ENCODE data around the gene AUP1.

AUP1 gene

GRCh38 chr2:74556159-74556558 lies 26.7 kb upstream of the AUP1 start:
- no peak for DNase-seq

GRCh38 chr2:74555610-74556103 lies 26.2 kb upstream of the AUP1 start:
- no peak for DNase-seq

DNA sequence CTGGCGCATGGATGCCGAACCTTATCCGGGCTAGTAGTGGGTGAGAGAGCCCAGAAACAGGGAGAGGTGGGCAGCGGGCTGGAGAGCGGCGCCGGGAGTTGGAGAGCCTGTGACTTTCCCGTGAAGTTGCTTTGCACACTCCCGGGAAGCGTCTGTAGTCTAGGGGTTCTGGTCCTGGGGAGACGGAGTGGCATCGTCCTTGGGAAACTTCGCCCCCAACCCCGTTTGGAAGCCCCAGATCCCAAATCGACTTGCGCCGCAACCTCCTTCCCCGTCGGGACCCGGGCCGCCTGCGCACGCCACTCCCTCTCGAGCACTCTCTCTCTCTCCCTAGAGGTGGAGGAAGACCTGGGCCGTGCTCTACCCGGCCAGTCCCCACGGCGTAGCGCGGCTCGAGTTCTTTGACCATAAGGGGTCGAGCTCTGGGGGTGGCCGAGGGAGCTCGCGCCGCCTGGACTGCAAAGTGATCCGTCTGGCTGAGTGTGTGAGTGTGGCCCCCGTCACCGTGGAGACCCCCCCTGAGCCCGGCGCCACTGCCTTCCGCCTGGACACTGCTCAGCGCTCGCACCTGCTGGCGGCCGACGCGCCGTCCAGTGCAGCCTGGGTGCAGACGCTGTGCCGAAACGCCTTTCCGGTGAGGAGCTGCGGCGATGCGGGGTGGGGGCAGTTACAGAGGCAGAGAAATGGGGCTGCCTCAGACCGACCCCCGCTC lies 25.5 kb upstream of the AUP1 start:
- DNase-seq: no peak

DNA sequence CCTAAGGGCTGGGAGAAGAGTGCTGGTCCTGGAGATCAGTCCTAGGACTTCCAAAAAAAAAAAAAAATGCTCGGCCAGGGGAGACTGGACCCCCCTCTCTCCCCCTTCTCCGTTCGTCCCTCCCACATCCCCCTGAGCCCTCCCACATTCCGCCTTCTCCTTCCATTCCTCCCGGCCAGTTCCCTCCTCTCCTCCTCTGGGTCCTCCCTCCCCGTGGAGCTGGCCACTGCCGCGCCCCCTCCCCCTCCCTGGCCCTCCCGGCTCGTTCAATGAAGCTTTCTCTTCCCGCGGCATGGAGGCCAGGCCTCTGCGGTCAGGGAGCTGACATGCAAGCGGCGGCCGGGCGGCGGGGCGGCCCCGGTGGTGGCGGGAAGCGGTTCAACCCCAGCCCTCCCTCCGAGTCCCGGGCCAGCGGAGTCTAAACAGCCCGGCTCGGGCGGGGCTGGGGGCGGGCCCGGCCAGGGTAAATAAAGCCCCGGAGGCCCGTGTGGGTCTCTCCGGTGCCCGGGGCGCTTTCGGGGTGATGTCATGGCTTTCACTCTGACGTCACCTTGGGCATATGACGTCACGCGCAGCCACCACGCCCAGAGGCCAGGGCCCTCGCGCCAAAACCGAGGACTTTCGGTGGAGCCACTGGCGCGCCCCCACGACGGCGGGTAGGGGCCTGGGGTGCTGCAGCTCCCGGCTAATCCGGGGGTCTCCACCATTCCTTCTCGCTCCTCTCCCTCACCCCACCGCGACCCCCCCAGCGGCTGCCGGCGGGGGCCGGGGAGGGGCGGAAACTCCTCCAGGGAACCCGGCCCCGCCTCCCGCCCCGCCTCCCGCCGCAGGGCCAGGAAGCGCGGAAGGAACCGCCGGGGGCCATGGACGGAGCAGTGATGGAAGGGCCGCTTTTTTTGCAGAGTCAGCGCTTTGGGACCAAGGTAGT lies 24.6 kb upstream of the AUP1 start, which contains the start of the genes DOK1 and LOXL3:
Gene DOK1, plus strand, starts transcription at position 829 of the 928 bp plus-strand sequence. Its CDS starts 35 bp downstream, at position 864.
Gene LOXL3, minus strand, starts transcription at position 51 of the 928 bp plus-strand sequence. CDS start 1,308 bp downstream, outside the sequence.
- peak; percentile 76 for DNase-seq

GRCh38 chr2:74552914-74553811 lies 23.7 kb upstream of the AUP1 start:
- peak; percentile 35 for DNase-seq

- DNase-seq: no peak
These were observed 22.7 kb upstream of the AUP1 start for GRCh38 chr2:74551942-74552913.

- no peak for DNase-seq
These were observed 22.0 kb upstream of the AUP1 start for GRCh38 chr2:74551530-74551929.

GRCh38 chr2:74550231-74550630 lies 20.7 kb upstream of the AUP1 start:
- DNase-seq: no peak

- DNase-seq: peak; percentile 67
These were observed 19.7 kb upstream of the AUP1 start for GRCh38 chr2:74548900-74549826.

- no peak for DNase-seq
These were observed 18.9 kb upstream of the AUP1 start for GRCh38 chr2:74548285-74548899.

DNA sequence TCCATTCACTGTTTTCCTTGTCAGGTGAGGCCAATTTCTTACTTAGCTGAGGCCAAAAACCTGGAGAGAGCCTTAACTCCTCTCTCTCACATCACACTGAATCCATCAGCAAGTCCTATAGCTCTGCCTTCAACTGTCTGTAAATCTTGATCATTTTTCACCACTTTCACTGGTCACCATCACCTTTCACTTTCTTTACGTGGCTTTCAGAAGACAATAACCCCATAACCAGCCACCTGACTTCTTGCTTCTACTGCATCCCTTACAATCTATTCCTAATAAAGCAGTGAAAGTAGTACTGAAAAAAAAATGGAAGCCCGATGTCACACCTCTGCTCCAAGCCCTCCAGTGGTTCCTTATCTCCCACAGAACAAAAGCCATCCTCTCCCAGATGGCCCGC lies 16.5 kb upstream of the AUP1 start:
- no peak for DNase-seq

DNA sequence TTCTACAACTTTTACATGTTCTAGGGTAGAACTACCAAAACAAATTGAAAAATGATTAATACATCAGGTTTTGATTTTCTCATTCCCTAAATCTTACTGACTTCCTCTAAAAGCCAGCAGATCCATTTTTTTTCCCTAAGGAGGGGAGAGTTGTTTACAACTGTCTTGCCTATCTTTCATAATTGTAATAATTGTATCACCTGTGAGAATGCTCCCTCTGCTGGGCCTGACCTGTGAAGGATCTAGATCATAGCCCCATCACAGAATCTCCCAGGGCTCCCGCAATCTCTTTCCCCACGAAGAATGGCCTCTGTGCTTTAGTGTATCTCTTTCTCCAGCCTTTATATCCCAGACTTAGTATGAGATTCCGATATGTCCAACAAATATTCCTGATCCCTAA lies 15.1 kb upstream of the AUP1 start:
- DNase-seq: no peak

DNA sequence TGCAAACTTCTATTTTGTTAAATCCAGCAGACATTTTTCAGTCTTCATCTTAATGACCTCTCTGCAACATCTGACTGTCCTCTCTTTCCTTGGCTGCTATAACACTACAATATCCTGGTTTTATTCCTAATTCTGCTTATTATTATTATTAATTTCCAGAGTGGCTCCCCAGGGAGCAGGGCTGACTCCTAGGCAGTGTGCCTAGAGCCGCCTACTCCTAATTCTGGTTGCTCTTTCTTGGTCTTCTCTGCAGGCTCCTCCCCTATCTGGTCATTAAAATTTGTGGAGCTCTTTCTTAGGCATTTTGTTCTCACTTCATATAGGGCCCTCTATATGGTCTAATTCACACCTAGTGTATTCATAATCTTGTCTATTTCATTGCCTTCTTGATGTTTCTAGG lies 13.5 kb upstream of the AUP1 start:
- DNase-seq: no peak

DNA sequence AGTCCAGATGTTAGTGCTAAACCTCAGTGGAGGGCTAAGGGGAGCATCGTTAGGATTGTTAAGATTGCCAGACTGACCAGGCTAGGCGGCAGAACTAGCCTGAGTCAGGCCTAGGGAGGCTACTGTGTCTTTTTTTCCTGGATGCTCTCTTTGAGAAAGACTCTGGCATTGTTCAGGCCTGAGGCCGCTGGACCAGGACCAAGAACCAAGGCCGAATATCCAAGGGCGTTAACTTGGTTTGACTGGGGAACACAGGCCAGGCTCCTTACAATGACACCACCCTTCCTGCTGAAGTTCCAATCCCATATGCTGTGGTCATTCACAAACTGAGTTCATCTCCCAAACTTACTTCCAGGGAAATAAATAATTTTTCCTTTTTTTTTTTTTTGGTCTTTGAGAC lies 10.8 kb upstream of the AUP1 start:
- no peak for DNase-seq

DNA sequence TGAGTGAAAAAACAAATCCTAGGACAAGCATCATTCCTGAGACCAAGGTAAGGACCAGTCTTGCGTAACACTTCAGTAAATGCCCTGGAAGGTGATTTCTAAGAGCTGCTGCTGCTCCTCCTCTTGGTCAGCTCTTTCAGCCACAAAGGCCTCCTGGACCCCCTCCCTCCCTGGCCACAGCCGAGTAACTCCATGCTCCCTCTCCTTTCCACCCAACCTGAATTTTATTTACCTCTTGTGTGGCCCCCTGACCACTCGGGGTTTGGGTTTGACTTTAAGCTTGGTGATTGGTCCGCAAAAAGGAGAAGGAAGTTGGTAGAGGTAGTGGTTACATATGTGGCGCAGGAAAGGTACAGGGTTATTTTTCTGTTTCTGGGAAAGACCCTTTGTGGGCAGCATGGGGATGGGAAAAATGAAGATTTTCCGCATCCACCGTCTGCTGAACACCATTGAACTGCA lies 9.4 kb upstream of the AUP1 start:
- DNase-seq: no peak

DNA sequence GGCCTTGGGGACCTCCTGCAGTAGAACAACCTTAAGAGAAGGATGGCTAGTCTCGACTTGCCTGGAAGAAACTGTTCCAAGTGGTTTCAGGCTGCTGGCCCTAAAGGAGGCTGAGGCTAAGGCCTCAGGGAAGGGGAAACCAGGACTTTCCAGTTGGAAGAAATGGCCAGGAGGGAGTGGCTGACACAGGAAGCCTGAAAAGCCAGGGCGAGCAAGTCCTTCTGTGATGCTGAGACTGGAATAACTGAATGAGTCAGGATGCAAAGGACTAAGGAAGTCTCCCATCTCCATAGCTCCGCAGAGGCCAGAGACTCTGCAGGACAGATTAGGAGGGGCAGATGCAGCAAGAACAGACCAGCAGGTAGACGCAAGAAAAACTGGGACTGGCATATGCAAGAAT lies 7.6 kb upstream of the AUP1 start:
- no peak for DNase-seq

DNA sequence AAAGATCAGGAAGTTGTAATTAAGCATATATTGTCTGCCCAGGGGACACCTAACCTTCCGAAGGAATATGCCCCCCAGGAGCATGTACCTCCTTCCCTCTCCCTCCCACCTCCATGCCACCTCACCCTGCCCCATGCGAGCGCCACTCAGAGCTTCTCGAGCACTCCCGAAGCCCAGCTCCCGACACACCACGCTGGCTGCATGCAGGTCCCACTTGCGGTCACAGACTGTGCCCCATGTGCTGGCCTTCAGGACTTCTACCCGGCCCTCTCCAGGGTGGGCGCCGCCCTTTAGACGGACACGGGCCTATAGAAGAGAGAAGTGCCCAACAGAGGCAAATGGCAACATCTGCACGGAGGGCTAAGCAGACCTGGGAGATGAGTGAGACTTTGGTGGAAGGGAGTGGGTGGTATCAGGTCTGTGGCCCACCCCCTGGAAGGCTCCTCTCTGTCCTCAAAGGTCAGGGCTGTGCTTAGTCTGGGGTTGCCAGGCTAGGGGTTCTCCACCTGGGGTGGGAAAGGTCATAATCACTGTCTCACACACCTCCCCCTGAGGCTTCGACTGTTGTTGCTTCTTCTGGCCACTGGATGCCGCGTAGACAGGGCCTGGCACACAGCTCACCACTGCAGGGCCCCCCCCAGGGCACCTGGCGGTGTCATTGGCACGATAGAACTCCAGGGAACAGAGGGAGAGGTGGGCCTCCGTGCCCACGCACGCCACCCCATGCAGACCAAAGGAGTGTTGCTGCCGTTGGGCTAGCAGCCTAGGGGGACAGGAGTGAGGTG lies 6.9 kb upstream of the AUP1 start:
- DNase-seq: no peak

- DNase-seq: no peak
These were observed 6.0 kb upstream of the AUP1 start for GRCh38 chr2:74535440-74535965.

GRCh38 chr2:74534411-74534810 lies 4.9 kb upstream of the AUP1 start:
- DNase-seq: no peak
